Activated T-helper 1 cell treated with anti-CD3 and anti-CD28 coated beads, Interleukin-2, amount 50 U/mL, for 16 hours (primary cell): ENCODE data around the gene KPNA1.
"Not testable (repeated sequence)": the region's sequence is repeated elsewhere in the genome, so short reads cannot be mapped to it uniquely, and the experiment has no call there.

Experiments
- DNase-seq, 2 donors: peaks; one replicate each; pipeline ENCODE4 v3.0.0-alpha.2; 2020; ENCODE audit warnings: low read depth in 1 of 2, low spot score in 1 of 2

The KPNA1 gene

DNA sequence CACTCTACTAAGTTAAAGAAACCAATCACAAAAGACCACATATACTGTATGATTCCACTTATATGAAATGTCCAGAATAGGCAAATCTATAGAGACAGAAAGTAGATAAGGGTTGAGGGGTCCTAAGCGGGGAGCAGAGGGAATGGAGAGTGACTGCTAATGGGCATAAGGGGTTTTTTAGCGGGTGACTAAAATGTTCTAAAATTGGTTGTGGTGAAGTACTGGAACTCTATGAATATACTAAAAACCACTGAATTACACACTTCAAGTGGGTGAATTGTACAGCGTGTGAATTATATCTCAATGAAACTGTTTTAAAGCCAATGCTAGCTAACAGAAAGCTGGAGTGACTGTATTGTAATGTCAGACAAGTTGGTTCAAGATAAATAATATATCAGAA is 33.3 kb downstream of the KPNA1 start:
- DNase-seq, result no peak

GRCh38 chr3:122476532-122476931 is 38.2 kb downstream of the KPNA1 start:
- DNase-seq, result no peak

- no peak for DNase-seq
Observed at GRCh38 chr3:122475316-122475715, 39.4 kb downstream of the KPNA1 start.

DNA sequence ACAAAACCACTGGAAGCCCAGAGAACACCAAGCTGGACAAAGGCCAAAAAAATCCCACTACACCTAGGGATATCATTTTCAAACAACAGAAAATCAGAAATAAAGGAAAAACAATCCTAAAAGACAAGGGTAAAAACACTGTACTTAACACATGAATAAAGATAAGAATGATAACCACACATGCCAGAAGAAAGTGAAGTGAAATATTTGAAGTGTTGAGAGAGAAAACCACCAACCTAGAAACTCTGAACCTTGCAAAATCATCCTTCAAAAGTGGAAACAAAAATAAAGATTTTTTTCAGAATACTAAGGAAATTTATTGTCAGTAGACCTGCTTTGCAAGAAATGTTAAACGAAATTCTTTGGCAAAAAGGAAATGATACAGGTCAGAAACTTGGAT is 45.1 kb downstream of the KPNA1 start:
- no peak for DNase-seq

DNA sequence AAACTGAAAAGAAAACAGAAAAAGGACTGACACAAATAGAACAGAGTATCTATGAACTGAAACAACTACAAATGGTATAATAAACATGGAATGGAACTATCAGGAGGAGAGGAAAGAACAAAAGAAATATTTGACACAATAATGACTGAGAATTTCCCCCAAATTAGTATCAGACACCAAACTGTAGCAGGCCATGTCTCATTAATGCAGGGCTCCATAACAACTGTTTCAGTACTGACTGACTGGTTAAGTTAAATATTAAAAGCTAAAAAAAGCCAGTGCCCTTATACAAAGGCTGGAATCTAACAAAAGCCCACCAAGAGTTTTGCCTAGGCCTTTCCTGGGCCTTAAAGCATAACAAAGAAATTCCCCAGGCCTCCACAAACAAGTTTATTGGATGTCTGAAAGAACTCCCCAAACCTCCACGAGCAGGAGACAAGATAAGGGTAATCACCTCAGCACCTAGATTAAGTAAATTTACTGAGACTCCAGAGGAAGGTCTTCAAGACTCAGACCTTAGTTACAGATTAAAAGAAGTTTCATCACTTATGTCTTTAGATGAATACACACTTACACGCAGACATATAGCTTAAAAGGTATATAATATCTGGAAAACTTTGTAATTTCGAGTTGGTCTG is 45.7 kb downstream of the KPNA1 start:
- no peak for DNase-seq

DNA sequence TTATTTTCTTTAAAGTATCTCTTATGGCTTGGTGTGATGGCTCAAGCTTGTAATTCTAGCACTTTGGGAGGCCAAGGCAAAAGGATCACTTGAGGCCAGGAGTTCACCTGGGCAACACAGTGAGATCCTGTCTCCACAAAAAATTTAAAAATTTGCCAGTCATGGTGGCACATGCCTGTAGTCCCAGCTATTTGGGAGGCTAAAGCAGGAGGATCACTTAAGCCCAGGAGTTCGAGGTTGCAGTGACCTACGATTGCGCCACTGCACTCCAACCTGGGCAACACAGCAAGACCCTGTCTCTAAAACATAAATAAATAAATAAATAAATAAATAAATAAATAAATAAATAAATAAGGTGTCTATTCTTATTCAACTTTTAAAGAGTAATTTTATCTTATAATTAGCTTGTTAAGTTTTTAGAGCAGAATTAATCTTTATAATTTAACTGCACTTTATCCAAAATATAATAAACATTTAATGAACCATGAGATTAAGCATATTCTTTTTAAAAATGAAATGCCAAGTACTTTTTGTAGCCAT is 48.0 kb downstream of the KPNA1 start:
- DNase-seq, result no peak

DNA sequence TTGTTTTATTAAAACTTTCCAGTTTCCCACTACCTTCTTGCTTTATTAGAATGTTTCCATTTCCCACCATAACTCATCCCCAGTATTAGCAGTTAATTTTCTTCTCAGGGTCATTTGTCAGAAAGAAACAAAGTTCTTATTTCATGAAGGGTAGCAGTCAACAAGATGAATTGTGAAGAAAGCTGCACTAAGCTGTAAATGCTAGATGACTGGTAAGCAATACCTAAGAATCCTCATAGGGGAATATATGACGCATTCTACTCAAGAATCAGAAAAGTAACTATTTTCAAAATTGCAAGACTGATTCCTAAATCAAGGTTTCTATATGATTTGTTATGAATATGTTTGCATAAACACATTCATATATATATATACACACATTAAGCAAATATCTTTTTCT is 50.1 kb downstream of the KPNA1 start:
- DNase-seq, result no peak

GRCh38 chr3:122462406-122462805 is 52.3 kb downstream of the KPNA1 start:
- DNase-seq, result no peak

- DNase-seq, result no peak
Observed at GRCh38 chr3:122461806-122462205, 52.9 kb downstream of the KPNA1 start.

DNA sequence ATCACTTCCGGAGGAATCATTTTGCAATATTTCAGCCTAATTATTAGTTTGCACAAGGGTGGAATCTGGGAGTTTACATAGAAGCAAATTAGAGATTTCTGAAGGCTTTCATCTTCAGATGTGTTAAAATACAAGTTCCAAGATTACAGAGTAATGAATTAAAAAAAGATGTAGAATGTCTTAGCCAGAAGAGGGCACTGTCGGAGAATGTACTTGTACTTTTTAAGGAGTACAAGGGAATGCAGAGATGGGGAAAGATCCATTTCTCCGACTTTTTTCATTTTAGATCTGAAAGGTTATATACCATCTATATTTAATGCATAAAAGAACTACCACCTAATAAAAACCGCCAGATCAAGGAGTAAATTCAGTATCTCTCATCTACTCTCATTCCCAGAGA is 55.7 kb downstream of the KPNA1 start:
- DNase-seq, result no peak

GRCh38 chr3:122457706-122458105 is 57.0 kb downstream of the KPNA1 start:
- DNase-seq, result no peak

- no peak for DNase-seq
Observed at GRCh38 chr3:122456074-122456473, 58.7 kb downstream of the KPNA1 start.

GRCh38 chr3:122451371-122451770 is 63.4 kb downstream of the KPNA1 start:
- no peak for DNase-seq

DNA sequence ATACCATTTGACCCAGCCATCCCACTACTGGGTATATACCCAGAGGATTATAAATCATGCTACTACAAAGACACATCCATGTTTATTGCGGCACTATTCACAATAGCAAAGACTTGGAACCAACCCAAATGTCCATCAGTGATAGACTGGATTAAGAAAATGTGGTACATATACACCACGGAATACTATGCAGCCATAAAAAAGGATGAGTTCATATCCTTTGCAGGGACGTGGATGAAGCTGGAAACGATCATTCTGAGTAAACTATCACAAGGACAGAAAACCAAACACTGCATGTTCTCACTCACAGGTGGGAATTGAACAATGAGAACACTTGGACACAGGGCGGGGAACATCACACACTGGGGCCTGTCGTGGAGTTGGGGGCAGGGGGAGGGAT is 66.5 kb downstream of the KPNA1 start:
- DNase-seq, result not testable (repeated sequence)

- DNase-seq, result not testable (repeated sequence)
Observed at GRCh38 chr3:122444491-122444887, 70.2 kb downstream of the KPNA1 start.

DNA sequence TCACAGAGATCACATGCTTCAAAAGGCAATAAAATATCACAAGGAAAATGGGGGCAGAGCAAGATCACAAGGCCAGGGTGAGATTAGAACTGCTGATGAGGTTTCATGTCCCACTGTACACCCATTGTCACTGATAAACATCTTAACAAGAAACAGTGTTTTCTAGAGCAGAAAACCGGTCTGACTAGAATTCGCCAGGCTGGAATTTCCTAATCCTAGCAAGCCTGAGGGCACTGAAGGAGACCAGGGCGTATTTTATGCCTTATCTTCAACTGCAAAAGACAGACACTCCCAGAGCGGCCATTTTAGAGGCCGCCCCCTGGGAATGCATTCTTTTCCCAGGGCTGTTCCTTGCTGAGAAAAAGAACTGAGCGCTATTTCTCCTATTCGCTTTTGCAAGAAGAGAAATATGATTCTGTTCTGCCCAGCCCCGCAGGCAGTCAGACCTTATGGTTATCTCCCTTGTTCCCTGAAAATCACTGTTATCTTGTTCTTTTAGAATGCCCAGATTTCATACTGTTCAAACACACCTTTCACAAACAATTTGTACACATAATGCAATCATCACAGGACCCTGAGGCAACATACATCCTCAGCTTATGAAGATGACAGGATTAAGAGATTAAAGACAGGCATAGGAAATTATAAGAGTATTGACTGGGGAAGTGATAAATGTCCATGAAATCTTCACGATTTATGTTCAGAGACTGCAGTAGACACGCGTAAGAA is 70.8 kb downstream of the KPNA1 start:
- not testable (repeated sequence) for DNase-seq

- DNase-seq, result no peak
Observed at GRCh38 chr3:122443090-122443489, 71.6 kb downstream of the KPNA1 start.

GRCh38 chr3:122435950-122436349 is 78.8 kb downstream of the KPNA1 start:
- DNase-seq, result no peak

DNA sequence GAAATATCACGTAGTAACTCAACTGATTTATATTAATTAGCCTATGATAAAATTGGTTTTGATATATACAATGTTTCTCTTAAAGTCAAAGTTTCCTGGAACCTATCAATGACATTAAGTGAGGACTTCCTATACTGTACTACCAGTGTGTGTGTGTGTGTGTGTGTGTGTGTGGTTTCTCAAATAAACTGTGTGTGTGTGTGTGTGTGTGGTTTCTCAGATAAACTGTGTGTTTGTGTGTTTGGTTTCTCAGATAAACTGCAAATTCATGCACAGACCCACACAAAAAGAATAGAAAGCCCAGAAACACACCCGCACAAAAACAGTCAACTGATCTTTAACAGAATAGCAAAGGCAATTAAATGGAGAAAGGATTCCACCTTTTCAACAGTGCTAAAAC is 84.4 kb downstream of the KPNA1 start:
- DNase-seq, result no peak

GRCh38 chr3:122427857-122428471 is 86.8 kb downstream of the KPNA1 start:
- DNase-seq, result no peak

DNA sequence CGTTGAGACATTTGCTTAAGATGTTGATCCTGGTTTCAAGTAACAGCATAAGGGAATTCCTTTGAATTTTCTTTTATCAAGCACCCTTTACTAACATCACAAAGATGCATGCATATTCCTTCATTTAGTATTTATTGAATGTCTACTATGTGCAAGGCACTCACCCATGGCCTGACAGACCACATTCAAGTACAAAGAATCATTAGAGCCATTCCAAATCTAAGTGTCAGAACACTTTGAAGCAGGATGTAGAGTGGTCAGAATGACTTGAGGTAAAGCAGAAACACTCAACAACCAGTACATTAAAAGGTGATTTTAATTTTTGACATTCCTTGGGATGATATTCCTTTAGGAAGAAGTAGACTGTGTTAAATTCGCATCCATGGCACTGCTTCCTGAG is 92.9 kb downstream of the KPNA1 start:
- DNase-seq, result no peak

GRCh38 chr3:122421101-122421500 is 93.6 kb downstream of the KPNA1 start:
- DNase-seq, result no peak
